Astrocyte (in vitro differentiated cells and primary cell): Measurements from ENCODE around the gene MUC4.
"Not testable (repeated sequence)": the region's sequence is repeated elsewhere in the genome, so short reads cannot be mapped to it uniquely, and the experiment has no call there.

Experiments used
- EZH2 ChIP-seq: IDR thresholded peaks from 2 replicates; pipeline ENCODE4 v1.6.1; 2012; ENCODE audit warnings: mild to moderate bottlenecking, low read length, inconsistent platforms; ENCODE audit not compliant: insufficient read depth
- TF ChIP-seq, protein P1 (sequence below): IDR thresholded peaks from 2 replicates; pipeline ENCODE4 v1.5.1; 2011; ENCODE audit warnings: low read depth, mild to moderate bottlenecking, inconsistent platforms, low read length, moderate library complexity; ENCODE audit not compliant: insufficient read depth

DNA sequence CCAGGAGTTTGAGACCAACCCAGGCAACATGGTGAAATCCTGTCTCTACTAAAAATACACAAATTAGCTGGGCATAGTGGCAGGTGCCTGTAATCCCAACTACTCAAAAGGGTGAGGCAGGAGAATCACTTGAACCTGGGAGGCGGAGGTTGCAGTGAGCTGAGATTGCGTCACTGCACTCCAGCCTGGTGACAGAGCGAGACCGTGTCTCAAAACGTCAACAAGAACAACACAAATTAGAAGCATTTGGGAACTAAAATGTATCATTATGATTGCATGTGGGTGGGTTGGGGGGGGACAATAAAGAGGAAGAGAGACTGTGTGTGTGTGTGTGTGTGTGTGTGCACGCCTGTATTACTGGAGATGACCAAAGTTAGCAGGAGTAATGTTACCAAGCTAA lies 73.9 kb downstream of the MUC4 start:
- TF ChIP-seq, protein P1, sequence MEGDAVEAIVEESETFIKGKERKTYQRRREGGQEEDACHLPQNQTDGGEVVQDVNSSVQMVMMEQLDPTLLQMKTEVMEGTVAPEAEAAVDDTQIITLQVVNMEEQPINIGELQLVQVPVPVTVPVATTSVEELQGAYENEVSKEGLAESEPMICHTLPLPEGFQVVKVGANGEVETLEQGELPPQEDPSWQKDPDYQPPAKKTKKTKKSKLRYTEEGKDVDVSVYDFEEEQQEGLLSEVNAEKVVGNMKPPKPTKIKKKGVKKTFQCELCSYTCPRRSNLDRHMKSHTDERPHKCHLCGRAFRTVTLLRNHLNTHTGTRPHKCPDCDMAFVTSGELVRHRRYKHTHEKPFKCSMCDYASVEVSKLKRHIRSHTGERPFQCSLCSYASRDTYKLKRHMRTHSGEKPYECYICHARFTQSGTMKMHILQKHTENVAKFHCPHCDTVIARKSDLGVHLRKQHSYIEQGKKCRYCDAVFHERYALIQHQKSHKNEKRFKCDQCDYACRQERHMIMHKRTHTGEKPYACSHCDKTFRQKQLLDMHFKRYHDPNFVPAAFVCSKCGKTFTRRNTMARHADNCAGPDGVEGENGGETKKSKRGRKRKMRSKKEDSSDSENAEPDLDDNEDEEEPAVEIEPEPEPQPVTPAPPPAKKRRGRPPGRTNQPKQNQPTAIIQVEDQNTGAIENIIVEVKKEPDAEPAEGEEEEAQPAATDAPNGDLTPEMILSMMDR, result not testable (repeated sequence)
- TF ChIP-seq EZH2, result not testable (repeated sequence)
